Kidney (tissue), 14 donors: ENCODE data around the gene COL26A1. TPM values are rescaled to one million over a fixed set of nuclear protein-coding genes. Genes with fewer than 3 reads are reported as not detected.

Source experiments
- DNase-seq, 5 donors: peaks; one replicate each; pipeline ENCODE4 v3.0.0-alpha.2; 2013 to 2020
- FAIRE-seq: peaks from 2 replicates; lab custom pipeline; 2012; peaks lifted over from hg19 to GRCh38; lab: Jason Lieb, UNC
- H3K27ac ChIP-seq, 2 donors: one replicate each; pipeline ENCODE4 v1.7.0; 2013; ENCODE audit warnings: low read depth in 2 of 2, low read length in 2 of 2, inconsistent platforms in 1 of 2
- H3K27me3 ChIP-seq: one replicate; pipeline ENCODE4 v1.7.1; 2013; ENCODE audit warnings: low read length, inconsistent platforms; ENCODE audit not compliant: control insufficient read depth, insufficient read depth
- H3K36me3 ChIP-seq, 3 donors: one replicate each; pipeline versions ENCODE4 v1.7.0 to v1.7.1; 2013; ENCODE audit warnings: low read length in 3 of 3, control low read depth in 1 of 3, inconsistent platforms in 1 of 3; ENCODE audit not compliant: insufficient read depth in 3 of 3, control insufficient read depth in 2 of 3
- H3K4me1 ChIP-seq, 3 donors: one replicate each; pipeline versions ENCODE4 v1.7.0 to v1.7.1; 2013; ENCODE audit warnings: low read length in 3 of 3, inconsistent platforms in 1 of 3, low read depth in 1 of 3; ENCODE audit not compliant: control insufficient read depth in 2 of 3, insufficient read depth in 2 of 3
- H3K4me3 ChIP-seq, 3 donors: one replicate each; pipeline versions ENCODE4 v1.7.0 to v1.8.1; 2013; ENCODE audit warnings: low read length in 3 of 3, control low read depth in 1 of 3, inconsistent platforms in 1 of 3
- H3K9ac ChIP-seq, 3 donors: one replicate each; pipeline versions ENCODE4 v1.7.0 to v1.7.1; 2013; ENCODE audit warnings: low read length in 3 of 3, control low read depth in 1 of 3, inconsistent platforms in 1 of 3
- H3K9me3 ChIP-seq, 3 donors: one replicate each; pipeline versions ENCODE4 v1.7.0 to v1.7.1; 2013; ENCODE audit warnings: low read length in 3 of 3, control low read depth in 1 of 3, inconsistent platforms in 1 of 3; ENCODE audit not compliant: control insufficient read depth in 2 of 3, insufficient read depth in 1 of 3
- intact Hi-C: fragments of 100-400 bp; cut with DNase I; formaldehyde crosslinking; loops from one replicate; pipeline ENCODE4 v1.11.1; 2022
- polyA plus RNA-seq: library from polyadenylated mRNA; stranded (reverse); fragments of 350-450 nt; fragmentation: Illumina TruSeq; extraction: RNeasy Lipid Tissue Mini Kit (QIAGEN cat#74804); gene quantifications from one replicate; pipeline ENCODE4 v1.2.3, GENCODE V29; 2014; ENCODE audit warnings: low read depth, low replicate concordance; ENCODE audit not compliant: insufficient read depth
- total RNA-seq: library from RNA; stranded (reverse); fragmentation: NEBNext Ultra II Directional; extraction: Animal tissue kit (Norgen Biotek cat#: 25700); gene quantifications from one replicate; pipeline ENCODE4 v1.2.1, GENCODE V29; 2021
- TF ChIP-seq, protein P1 (sequence below): IDR thresholded peaks from 3 replicates; pipeline ENCODE4 v1.5.1; 2012; ENCODE audit warnings: mild to moderate bottlenecking, moderate library complexity, borderline replicate concordance; ENCODE audit not compliant: insufficient read depth; ENCODE audit errors: extremely low read depth
- donor health status: control.
- donor health status: control.
- donor health status: control.
- donor health status: control.
- donor health status: control.
- donor health status: DM: yes; HTN: yes; CAD: no.
- donor health status: Normal renal cell carcinoma (clear cell type).

COL26A1 gene
- total and polyA plus RNA-seq, 2 donors from 2014 or later, result 1.2 to 3.5 TPM

DNA sequence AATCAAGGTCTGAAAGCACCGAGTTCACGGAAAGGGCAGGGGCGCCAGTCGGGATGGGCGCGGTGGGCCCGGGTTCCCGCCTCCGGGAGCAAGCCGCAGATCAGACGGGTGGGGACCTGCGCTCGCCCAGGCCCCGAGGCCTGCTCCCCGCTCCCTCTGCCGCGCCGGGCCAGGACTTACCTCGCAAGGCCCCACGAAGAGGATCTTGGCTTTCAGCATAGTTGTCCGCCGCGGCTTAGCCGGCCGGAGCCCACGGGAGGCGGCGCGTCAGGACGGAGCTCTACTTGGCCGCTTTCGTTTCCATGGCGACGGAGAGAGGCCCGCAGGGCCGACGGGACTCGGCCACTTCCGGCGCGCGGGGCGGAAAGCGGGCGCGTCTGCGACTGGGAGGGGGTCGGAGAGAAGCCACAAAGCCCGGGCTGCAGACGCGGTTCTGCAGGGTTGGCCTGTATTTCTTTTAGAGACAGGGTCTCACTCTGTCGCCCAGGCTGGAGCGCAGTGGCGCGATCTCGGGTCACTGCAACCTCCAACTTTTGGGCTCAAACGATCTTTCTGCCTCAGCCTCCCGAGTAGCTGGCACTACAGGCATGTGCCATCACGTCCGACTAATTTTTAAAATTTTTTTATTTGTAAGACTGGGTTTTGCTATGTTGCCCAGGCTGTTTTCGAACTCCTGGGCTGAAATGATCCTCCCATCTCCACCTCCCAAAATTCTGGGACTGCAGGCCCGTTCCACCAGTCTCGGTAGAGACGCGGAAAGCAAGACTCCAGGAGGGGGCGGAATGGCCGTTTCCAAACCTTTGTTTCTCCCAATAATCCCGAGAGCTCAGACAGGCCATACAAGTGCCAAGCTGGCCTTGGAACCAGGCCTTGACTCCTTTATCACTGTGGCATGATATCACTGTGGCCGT is 40.9 kb upstream of the COL26A1 start, which contains the start of gene IFT22:
IFT22 (minus strand) TSS at position 322 of the 911 bp plus-strand sequence; CDS start at position 219, 103 bp downstream.
- H3K27ac ChIP-seq, result peak within 1 kb of the TSS; percentile 47 to 63
- no peaks in the 10 kb centered on the region for H3K27me3 ChIP-seq
- H3K9me3 ChIP-seq, result no peaks in the 10 kb centered on the region
- peak; percentile 95 to 99 (median 97) for DNase-seq
- H3K9ac ChIP-seq, result peak within 1 kb of the TSS; percentile 81 to 92 (median 81)
- H3K36me3 ChIP-seq, result peaks cover 0 to 4% (median 0%) of the 10 kb centered on the region in 3 donors
- TF ChIP-seq, protein P1, sequence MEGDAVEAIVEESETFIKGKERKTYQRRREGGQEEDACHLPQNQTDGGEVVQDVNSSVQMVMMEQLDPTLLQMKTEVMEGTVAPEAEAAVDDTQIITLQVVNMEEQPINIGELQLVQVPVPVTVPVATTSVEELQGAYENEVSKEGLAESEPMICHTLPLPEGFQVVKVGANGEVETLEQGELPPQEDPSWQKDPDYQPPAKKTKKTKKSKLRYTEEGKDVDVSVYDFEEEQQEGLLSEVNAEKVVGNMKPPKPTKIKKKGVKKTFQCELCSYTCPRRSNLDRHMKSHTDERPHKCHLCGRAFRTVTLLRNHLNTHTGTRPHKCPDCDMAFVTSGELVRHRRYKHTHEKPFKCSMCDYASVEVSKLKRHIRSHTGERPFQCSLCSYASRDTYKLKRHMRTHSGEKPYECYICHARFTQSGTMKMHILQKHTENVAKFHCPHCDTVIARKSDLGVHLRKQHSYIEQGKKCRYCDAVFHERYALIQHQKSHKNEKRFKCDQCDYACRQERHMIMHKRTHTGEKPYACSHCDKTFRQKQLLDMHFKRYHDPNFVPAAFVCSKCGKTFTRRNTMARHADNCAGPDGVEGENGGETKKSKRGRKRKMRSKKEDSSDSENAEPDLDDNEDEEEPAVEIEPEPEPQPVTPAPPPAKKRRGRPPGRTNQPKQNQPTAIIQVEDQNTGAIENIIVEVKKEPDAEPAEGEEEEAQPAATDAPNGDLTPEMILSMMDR, result peak; percentile 33
- H3K4me1 ChIP-seq, result peaks cover 0 to 5% (median 0%) of the 10 kb centered on the region in 3 donors
- H3K4me3 ChIP-seq, result peak within 1 kb of the TSS; percentile 85 to 97 (median 91)
- intact Hi-C loops, result no loop called here
- FAIRE-seq, result no peak

DNA sequence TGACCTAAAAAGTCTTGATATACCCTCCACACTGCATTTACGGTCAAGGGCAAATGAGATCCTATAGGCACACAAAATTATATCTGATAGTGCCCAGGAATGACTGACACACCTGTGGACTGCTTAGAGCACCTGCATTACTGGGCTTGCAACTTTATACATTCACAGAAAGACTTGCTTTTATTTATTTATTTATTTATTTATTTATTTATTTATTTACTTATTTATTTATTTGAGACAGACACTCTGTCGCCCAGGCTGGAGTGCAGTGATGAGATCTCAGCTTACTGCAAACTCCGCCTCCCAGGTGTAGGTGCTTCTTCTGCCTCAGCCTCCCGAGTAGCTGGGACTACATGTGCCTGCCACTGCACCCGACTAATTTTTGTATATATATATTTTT is 34.5 kb upstream of the COL26A1 start:
- Histone ChIP-seq H3K27me3 (no peaks in the 10 kb centered on the region), H3K9me3 (no peaks in the 10 kb centered on the region), H3K4me1 (no peaks in the 10 kb centered on the region), H3K4me3 (no peak overlapping the region), H3K9ac (no peak overlapping the region), H3K36me3 (no peaks in the 10 kb centered on the region), H3K27ac (no peak overlapping the region)
- TF ChIP-seq, protein P1, result no peak
- DNase-seq (no peak), FAIRE-seq (no peak)
- intact Hi-C loops, result no loop called here

DNA sequence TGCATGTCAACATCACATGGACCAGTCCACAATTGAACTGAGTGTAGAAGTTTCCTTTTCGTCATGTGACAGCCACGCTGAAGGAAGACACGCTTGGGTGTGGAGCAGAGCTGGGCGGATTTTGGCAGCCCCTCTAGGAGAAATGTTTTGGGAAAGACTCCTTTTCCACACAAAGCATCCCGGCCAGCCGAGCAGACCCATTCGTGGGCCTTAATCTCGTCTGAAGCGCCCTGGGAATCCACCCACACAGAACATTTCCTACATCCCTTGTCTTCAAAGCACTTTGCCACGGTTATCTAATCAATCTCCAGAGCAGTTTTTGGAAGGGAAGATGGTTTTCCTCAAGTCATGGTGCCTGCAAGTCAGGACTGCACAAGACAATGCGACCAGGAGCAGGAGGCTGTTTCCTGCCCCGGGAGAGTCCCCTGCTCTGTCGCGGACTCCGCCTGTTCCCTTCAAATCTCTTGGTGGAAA is 32.6 kb upstream of the COL26A1 start:
- FAIRE-seq (no peak), DNase-seq (peak in 1 of 5 donors; percentile 12)
- Histone ChIP-seq H3K27me3 (no peaks in the 10 kb centered on the region), H3K36me3 (no peaks in the 10 kb centered on the region), H3K27ac (no peak overlapping the region), H3K4me1 (no peaks in the 10 kb centered on the region), H3K9me3 (no peaks in the 10 kb centered on the region), H3K4me3 (no peak overlapping the region), H3K9ac (no peak overlapping the region)
- intact Hi-C loops, result no loop called here
- TF ChIP-seq, protein P1, result no peak
